Astrocyte of the cerebellum (primary cell): ENCODE results near the gene ZCCHC24.

Experiments
- DNase-seq: peaks from one replicate; pipeline ENCODE4 v3.0.0-alpha.2; 2011; ENCODE audit warnings: low read depth
- H3K4me3 ChIP-seq: 2 replicates; pipeline ENCODE4 v1.5.1; 2011; ENCODE audit warnings: mild to moderate bottlenecking, low read depth, low read length, moderate library complexity
- CTCF ChIP-seq: IDR thresholded peaks from 2 replicates; pipeline ENCODE4 v1.5.1; 2012; ENCODE audit warnings: low read length, low read depth, moderate library complexity, mild to moderate bottlenecking; ENCODE audit errors: missing control alignments
- in situ Hi-C: cut with HindIII; loops from 2 replicates; pipeline ENCODE4 v1.10.0; 2017; ENCODE audit warnings: low sequenced_read_pairs

ZCCHC24 gene

GRCh38 chr10:79458483-79458882 is 13.1 kb upstream of the ZCCHC24 start:
- no peak overlapping the region for H3K4me3 ChIP-seq
- no peak for DNase-seq
- in situ Hi-C loops = no loop called here
- TF ChIP-seq CTCF = no peak

GRCh38 chr10:79457256-79457785 is 11.9 kb upstream of the ZCCHC24 start:
- DNase-seq = no peak
- no peak for TF ChIP-seq CTCF
- in situ Hi-C loops = no loop called here
- no peak overlapping the region for H3K4me3 ChIP-seq

GRCh38 chr10:79454259-79454658 is 8.8 kb upstream of the ZCCHC24 start:
- no peak for TF ChIP-seq CTCF
- H3K4me3 ChIP-seq = no peak overlapping the region
- in situ Hi-C loops = no loop called here
- peak; percentile 53 for DNase-seq

- in situ Hi-C loops = no loop called here
- DNase-seq = no peak
- no peak for TF ChIP-seq CTCF
- no peak overlapping the region for H3K4me3 ChIP-seq
Observed at GRCh38 chr10:79453392-79453791, 8.0 kb upstream of the ZCCHC24 start.

GRCh38 chr10:79452174-79452611 is 6.8 kb upstream of the ZCCHC24 start:
- no peak for TF ChIP-seq CTCF
- DNase-seq = no peak
- in situ Hi-C loops = no loop called here
- no peak overlapping the region for H3K4me3 ChIP-seq

GRCh38 chr10:79451046-79451699 is 5.7 kb upstream of the ZCCHC24 start:
- DNase-seq = no peak
- H3K4me3 ChIP-seq = no peak overlapping the region
- in situ Hi-C loops = no loop called here
- no peak for TF ChIP-seq CTCF
